ENCODE data around the gene MGAT4D.
"Not testable (repeated sequence)": the region's sequence is repeated elsewhere in the genome, so short reads cannot be mapped to it uniquely, and the experiment has no call there.

Gene MGAT4D
- total RNA-seq: 0 reads per million in 9 experiments

GRCh38 chr4:140497747-140498636 lies at the start of gene MGAT4D:
MGAT4D (minus strand) TSS chr4:140498293; CDS start chr4:140498222, 71 bp downstream.
- H3K27me3 Mint-ChIP-seq: peaks cover 68 to 69% of the 10 kb centered on the region in 2 donors
- ATAC-seq (replicated peaks) (peak; percentile 10), DNase-seq (no peak)
- peak within 1 kb of the TSS; percentile 9 to 40 for H3K4me3 Mint-ChIP-seq
- H3K36me3 Mint-ChIP-seq (ENCODE audit: insufficient read depth): no peaks in the 10 kb centered on the region
- H3K27ac Mint-ChIP-seq: no peak within 1 kb of the TSS
- H3K9me3 Mint-ChIP-seq: no peaks in the 10 kb centered on the region
- peaks cover 0 to 4% of the 10 kb centered on the region in 2 donors for H3K4me1 Mint-ChIP-seq (ENCODE audit: low read depth in 2 of 2)

GRCh38 chr4:140533951-140534480 lies 35.9 kb upstream of the MGAT4D start:
- no peak for DNase-seq
- Mint-ChIP-seq H3K4me3 (no peak overlapping the region), H3K4me1 (ENCODE audit: low read depth in 2 of 2) (peaks cover 0 to 5% of the 10 kb centered on the region in 2 donors), H3K36me3 (ENCODE audit: insufficient read depth) (peaks cover 15% of the 10 kb centered on the region), H3K27ac (no peak overlapping the region), H3K9me3 (no peaks in the 10 kb centered on the region), H3K27me3 (no peaks in the 10 kb centered on the region)
- no peak for ATAC-seq (replicated peaks)

- no peaks in the 10 kb centered on the region for H3K9me3 Mint-ChIP-seq
- ATAC-seq (replicated peaks): no peak
Measured at GRCh38 chr4:140529434-140529833, 31.3 kb upstream of the MGAT4D start.

GRCh38 chr4:140523857-140524742 lies 26.0 kb upstream of the MGAT4D start, which contains the start of gene ELMOD2:
ELMOD2 (plus strand) TSS chr4:140524168; CDS start chr4:140525429, 1,261 bp downstream.
- peaks cover 11 to 19% of the 10 kb centered on the region in 2 donors for H3K4me1 Mint-ChIP-seq (ENCODE audit: low read depth in 2 of 2)
- H3K36me3 Mint-ChIP-seq (ENCODE audit: insufficient read depth): peaks cover 6% of the 10 kb centered on the region
- ATAC-seq (replicated peaks): peak; percentile 98
- peak within 1 kb of the TSS; percentile 88 to 89 for H3K27ac Mint-ChIP-seq
- H3K4me3 Mint-ChIP-seq: peak within 1 kb of the TSS; percentile 83 to 87
- no peaks in the 10 kb centered on the region for H3K9me3 Mint-ChIP-seq
- no peaks in the 10 kb centered on the region for H3K27me3 Mint-ChIP-seq
- DNase-seq: peak; percentile 94 to 97 (median 97)

More at GRCh38 chr4:140529434-140529833, 31.3 kb upstream of the MGAT4D start:
- no peak for DNase-seq
- H3K27ac Mint-ChIP-seq: no peak overlapping the region
- H3K27me3 Mint-ChIP-seq: no peaks in the 10 kb centered on the region
- H3K36me3 Mint-ChIP-seq (ENCODE audit: insufficient read depth): peaks cover 5% of the 10 kb centered on the region
- no peak overlapping the region for H3K4me3 Mint-ChIP-seq
- peaks cover 6 to 7% of the 10 kb centered on the region in 2 donors for H3K4me1 Mint-ChIP-seq (ENCODE audit: low read depth in 2 of 2)

GRCh38 chr4:140523370-140523856 lies 25.3 kb upstream of the MGAT4D start:
- peaks cover 6% of the 10 kb centered on the region for H3K36me3 Mint-ChIP-seq (ENCODE audit: insufficient read depth)
- peaks cover 11 to 19% of the 10 kb centered on the region in 2 donors for H3K4me1 Mint-ChIP-seq (ENCODE audit: low read depth in 2 of 2)
- H3K27ac Mint-ChIP-seq: peak overlapping the region; percentile 88 to 89
- no peaks in the 10 kb centered on the region for H3K27me3 Mint-ChIP-seq
- DNase-seq: no peak
- H3K9me3 Mint-ChIP-seq: no peaks in the 10 kb centered on the region
- no peak for ATAC-seq (replicated peaks)
- H3K4me3 Mint-ChIP-seq: peak overlapping the region; percentile 83 to 87

GRCh38 chr4:140515423-140515822 lies 17.3 kb upstream of the MGAT4D start:
- no peak overlapping the region for H3K4me3 Mint-ChIP-seq
- ATAC-seq (replicated peaks) (no peak), DNase-seq (no peak)
- no peaks in the 10 kb centered on the region for H3K4me1 Mint-ChIP-seq (ENCODE audit: low read depth in 2 of 2)
- H3K27ac Mint-ChIP-seq: no peak overlapping the region
- H3K9me3 Mint-ChIP-seq: no peaks in the 10 kb centered on the region
- peaks cover 42 to 43% of the 10 kb centered on the region in 2 donors for H3K27me3 Mint-ChIP-seq
- no peaks in the 10 kb centered on the region for H3K36me3 Mint-ChIP-seq (ENCODE audit: insufficient read depth)

- H3K4me3 Mint-ChIP-seq; H3K27ac Mint-ChIP-seq; H3K36me3 Mint-ChIP-seq (ENCODE audit: insufficient read depth); H3K4me1 Mint-ChIP-seq (ENCODE audit: low read depth in 2 of 2); ATAC-seq (replicated peaks); DNase-seq; H3K9me3 Mint-ChIP-seq: not testable (repeated sequence)
- H3K27me3 Mint-ChIP-seq: peaks cover 59 to 60% of the 10 kb centered on the region in 2 donors
Measured at GRCh38 chr4:140513765-140514164, 15.7 kb upstream of the MGAT4D start.

GRCh38 chr4:140504261-140504660 lies 6.2 kb upstream of the MGAT4D start:
- DNase-seq (no peak), ATAC-seq (replicated peaks) (no peak)
- H3K27ac Mint-ChIP-seq: no peak overlapping the region
- H3K9me3 Mint-ChIP-seq: no peaks in the 10 kb centered on the region
- peaks cover 85 to 87% of the 10 kb centered on the region in 2 donors for H3K27me3 Mint-ChIP-seq
- no peaks in the 10 kb centered on the region for H3K36me3 Mint-ChIP-seq (ENCODE audit: insufficient read depth)
- no peaks in the 10 kb centered on the region for H3K4me1 Mint-ChIP-seq (ENCODE audit: low read depth in 2 of 2)
- no peak overlapping the region for H3K4me3 Mint-ChIP-seq

GRCh38 chr4:140499391-140499790 lies 1.3 kb upstream of the MGAT4D start:
- H3K9me3 Mint-ChIP-seq: no peaks in the 10 kb centered on the region
- DNase-seq (no peak), ATAC-seq (replicated peaks) (no peak)
- H3K27me3 Mint-ChIP-seq: peaks cover 78 to 81% of the 10 kb centered on the region in 2 donors
- H3K27ac Mint-ChIP-seq: no peak overlapping the region
- peaks cover 0 to 4% of the 10 kb centered on the region in 2 donors for H3K4me1 Mint-ChIP-seq (ENCODE audit: low read depth in 2 of 2)
- H3K4me3 Mint-ChIP-seq: no peak overlapping the region
- H3K36me3 Mint-ChIP-seq (ENCODE audit: insufficient read depth): no peaks in the 10 kb centered on the region

GRCh38 chr4:140497405-140497746 lies 717 bp downstream of the MGAT4D start:
- Mint-ChIP-seq H3K4me3 (peak overlapping the region in 1 of 2 donors; percentile 38), H3K36me3 (ENCODE audit: insufficient read depth) (no peaks in the 10 kb centered on the region), H3K27ac (no peak overlapping the region), H3K9me3 (no peaks in the 10 kb centered on the region), H3K4me1 (ENCODE audit: low read depth in 2 of 2) (peaks cover 0 to 4% of the 10 kb centered on the region in 2 donors), H3K27me3 (peaks cover 63 to 65% of the 10 kb centered on the region in 2 donors)
- ATAC-seq (replicated peaks) (no peak), DNase-seq (no peak)

- ATAC-seq (replicated peaks) (no peak), DNase-seq (no peak)
- H3K36me3 Mint-ChIP-seq (ENCODE audit: insufficient read depth): no peaks in the 10 kb centered on the region
- no peak overlapping the region for H3K27ac Mint-ChIP-seq
- no peaks in the 10 kb centered on the region for H3K9me3 Mint-ChIP-seq
- no peaks in the 10 kb centered on the region for H3K4me1 Mint-ChIP-seq (ENCODE audit: low read depth in 2 of 2)
- H3K4me3 Mint-ChIP-seq: no peak overlapping the region
- H3K27me3 Mint-ChIP-seq: peaks cover 27 to 28% of the 10 kb centered on the region in 2 donors
Measured at GRCh38 chr4:140485939-140486338, 12.2 kb downstream of the MGAT4D start.

- no peak overlapping the region for H3K27ac Mint-ChIP-seq
- no peak overlapping the region for H3K4me3 Mint-ChIP-seq
- H3K36me3 Mint-ChIP-seq (ENCODE audit: insufficient read depth): no peaks in the 10 kb centered on the region
- no peak for ATAC-seq (replicated peaks)
- DNase-seq: no peak
- no peaks in the 10 kb centered on the region for H3K4me1 Mint-ChIP-seq (ENCODE audit: low read depth in 2 of 2)
- H3K27me3 Mint-ChIP-seq: peaks cover 18 to 26% of the 10 kb centered on the region in 2 donors
- no peaks in the 10 kb centered on the region for H3K9me3 Mint-ChIP-seq
Measured at GRCh38 chr4:140483445-140483844, 14.6 kb downstream of the MGAT4D start.

- H3K36me3 Mint-ChIP-seq (ENCODE audit: insufficient read depth): no peaks in the 10 kb centered on the region
- H3K4me1 Mint-ChIP-seq (ENCODE audit: low read depth in 2 of 2): no peaks in the 10 kb centered on the region
- no peak for ATAC-seq (replicated peaks)
- H3K9me3 Mint-ChIP-seq: no peaks in the 10 kb centered on the region
- DNase-seq: no peak
- H3K27ac Mint-ChIP-seq: no peak overlapping the region
- no peak overlapping the region for H3K4me3 Mint-ChIP-seq
- peaks cover 21 to 37% of the 10 kb centered on the region in 2 donors for H3K27me3 Mint-ChIP-seq
Measured at GRCh38 chr4:140472156-140472555, 25.9 kb downstream of the MGAT4D start.
